OCI-LY1 (cell line): ENCODE data around the gene USP15.

ENCODE experiments used
- H2AFZ ChIP-seq: fragments of 200-600 bp; sonication (generic), shearing (Covaris generic); 2 replicates; pipeline ENCODE4 v1.6.0; 2014; ENCODE audit warnings: antibody characterized with exemption, mild to moderate bottlenecking, low read length
- H3F3A ChIP-seq: fragments of 200-600 bp; sonication (generic), shearing (Covaris generic); 2 replicates; pipeline ENCODE4 v1.6.0; 2014; ENCODE audit warnings: mild to moderate bottlenecking, antibody characterized with exemption, low read length, moderate library complexity; ENCODE audit not compliant: insufficient read depth
- H3K27ac ChIP-seq: fragments of 200-600 bp; sonication (generic); 2 replicates; pipeline ENCODE4 v1.5.1; 2014; ENCODE audit warnings: low read length, mixed run types, mild to moderate bottlenecking, low read depth; ENCODE audit not compliant: poor library complexity, severe bottlenecking
- H3K27me3 ChIP-seq: fragments of 200-600 bp; sonication (generic); 2 replicates; pipeline ENCODE4 v1.6.0; 2014; ENCODE audit warnings: antibody characterized with exemption, mild to moderate bottlenecking, low read length, moderate library complexity; ENCODE audit not compliant: insufficient read depth
- H3K36me3 ChIP-seq: fragments of 200-600 bp; sonication (generic); 2 replicates; pipeline ENCODE4 v1.6.1; 2014; ENCODE audit warnings: mild to moderate bottlenecking, antibody characterized with exemption, low read length, moderate library complexity, mixed read lengths; ENCODE audit not compliant: insufficient read depth
- H3K4me1 ChIP-seq: fragments of 200-600 bp; sonication (generic); 2 replicates; pipeline ENCODE4 v1.5.1; 2014; ENCODE audit warnings: mild to moderate bottlenecking, low read length, moderate library complexity; ENCODE audit not compliant: insufficient read depth, severe bottlenecking
- H3K4me2 ChIP-seq: fragments of 200-600 bp; sonication (generic), shearing (Covaris generic); 2 replicates; pipeline ENCODE4 v1.6.1; 2014; ENCODE audit warnings: low read length
- H3K4me3 ChIP-seq: fragments of 200-600 bp; sonication (generic); 2 replicates; pipeline ENCODE4 v1.5.1; 2014; ENCODE audit warnings: low read length, low read depth, mild to moderate bottlenecking, mixed read lengths; ENCODE audit not compliant: poor library complexity, severe bottlenecking
- H3K79me2 ChIP-seq: fragments of 200-600 bp; shearing (Covaris generic); 2 replicates; pipeline ENCODE4 v1.6.1; 2016; ENCODE audit warnings: mixed run types, low read length, mixed read lengths; ENCODE audit not compliant: insufficient read depth
- H3K9ac ChIP-seq: fragments of 200-600 bp; sonication (generic), shearing (Covaris generic); 2 replicates; pipeline ENCODE4 v1.6.1; 2014; ENCODE audit warnings: mild to moderate bottlenecking, low read length, mixed read lengths
- H3K9me2 ChIP-seq: fragments of 200-600 bp; sonication (generic), shearing (Covaris generic); 2 replicates; pipeline ENCODE4 v1.6.1; 2014; ENCODE audit warnings: low read depth, mild to moderate bottlenecking, low read length, mixed read lengths
- H3K9me3 ChIP-seq: fragments of 200-600 bp; shearing (Covaris generic); 2 replicates; pipeline ENCODE4 v1.6.1; 2014; ENCODE audit warnings: low read length, mixed read lengths
- H4K20me1 ChIP-seq: fragments of 200-600 bp; sonication (generic), shearing (Covaris generic); 2 replicates; pipeline ENCODE4 v1.6.0; 2016; ENCODE audit warnings: mild to moderate bottlenecking, low read length; ENCODE audit not compliant: insufficient read depth
- CTCF ChIP-seq: fragments of 200-600 bp; sonication (generic), shearing (Covaris generic); IDR thresholded peaks from 2 replicates; pipeline ENCODE4 v1.5.1; 2017; ENCODE audit warnings: mild to moderate bottlenecking, antibody characterized with exemption, low read length, moderate library complexity, mixed read lengths
- EZH2 ChIP-seq: fragments of 200-600 bp; sonication (generic), shearing (Covaris generic); IDR thresholded peaks from 2 replicates; pipeline ENCODE4 v1.8.0; 2017; ENCODE audit warnings: borderline replicate concordance, mixed run types, mild to moderate bottlenecking, antibody characterized with exemption, low read length, moderate library complexity, mixed read lengths

The USP15 gene

DNA sequence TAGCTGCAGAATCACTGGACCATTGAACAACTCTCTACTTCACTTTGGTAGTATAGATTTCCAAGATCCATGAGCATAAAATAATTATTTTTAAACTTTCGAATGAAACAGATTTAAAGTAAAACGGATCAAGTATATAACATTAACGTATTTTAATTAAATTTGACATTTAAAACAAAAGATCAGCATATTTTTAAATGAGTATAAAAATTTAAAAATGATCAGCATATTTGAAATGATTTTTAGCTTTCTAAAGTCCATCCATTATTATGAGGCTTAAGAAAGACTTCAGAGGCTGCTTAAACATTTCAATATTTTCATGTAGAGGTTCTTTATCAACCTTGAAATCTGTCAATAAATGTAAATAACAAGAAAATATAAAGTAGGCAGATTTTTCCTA, 5.2 kb upstream of the USP15 start:
- TF ChIP-seq CTCF (no peak), EZH2 (no peak)
- Histone ChIP-seq H3K27me3 (no peaks in the 10 kb centered on the region), H3K4me2 (no peak overlapping the region)

GRCh38 chr12:62256408-62257096, 3.7 kb upstream of the USP15 start:
- no peak overlapping the region for H3K4me2 ChIP-seq
- no peaks in the 10 kb centered on the region for H4K20me1 ChIP-seq
- no peaks in the 10 kb centered on the region for H3K9me3 ChIP-seq
- no peaks in the 10 kb centered on the region for H3K9me2 ChIP-seq
- no peaks in the 10 kb centered on the region for H3K36me3 ChIP-seq
- no peak overlapping the region for H3K4me3 ChIP-seq
- no peak overlapping the region for H2AFZ ChIP-seq
- H3K27ac ChIP-seq, result no peak overlapping the region
- H3K4me1 ChIP-seq, result peaks cover 20% of the 10 kb centered on the region
- H3K9ac ChIP-seq, result no peak overlapping the region
- TF ChIP-seq EZH2 (no peak), CTCF (no peak)
- peaks cover 10% of the 10 kb centered on the region for H3K79me2 ChIP-seq
- H3F3A ChIP-seq, result no peaks in the 10 kb centered on the region
- no peaks in the 10 kb centered on the region for H3K27me3 ChIP-seq

More for the DNA sequence above, 5.2 kb upstream of the USP15 start:
- no peaks in the 10 kb centered on the region for H3F3A ChIP-seq
- no peaks in the 10 kb centered on the region for H3K9me2 ChIP-seq
- H3K27ac ChIP-seq, result no peak overlapping the region
- H3K9me3 ChIP-seq, result no peaks in the 10 kb centered on the region
- H3K36me3 ChIP-seq, result no peaks in the 10 kb centered on the region
- no peak overlapping the region for H2AFZ ChIP-seq
- no peaks in the 10 kb centered on the region for H4K20me1 ChIP-seq
- peaks cover 14% of the 10 kb centered on the region for H3K4me1 ChIP-seq
- H3K9ac ChIP-seq, result no peak overlapping the region
- no peak overlapping the region for H3K4me3 ChIP-seq
- no peaks in the 10 kb centered on the region for H3K79me2 ChIP-seq

DNA sequence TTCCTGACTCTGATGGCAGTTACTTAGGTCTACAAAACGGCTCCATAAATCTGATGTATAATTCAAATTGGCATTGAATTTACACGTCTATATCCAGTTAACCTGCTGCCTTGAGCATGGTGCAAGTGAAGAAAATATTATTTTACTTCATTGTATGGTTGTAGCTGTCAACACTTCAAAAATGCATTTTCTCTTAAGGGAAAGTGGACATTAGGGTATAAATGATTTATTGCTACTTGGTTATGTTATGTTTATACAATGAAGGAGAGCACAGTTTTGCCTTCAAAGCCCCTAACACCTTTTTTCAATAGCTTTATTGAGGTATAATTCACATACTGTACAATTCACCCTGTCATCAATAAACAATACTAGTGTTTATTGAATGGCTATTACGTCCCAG, 2.0 kb upstream of the USP15 start:
- peaks cover 37% of the 10 kb centered on the region for H3K4me1 ChIP-seq
- no peak overlapping the region for H3K27ac ChIP-seq
- no peaks in the 10 kb centered on the region for H3K9me2 ChIP-seq
- no peaks in the 10 kb centered on the region for H3F3A ChIP-seq
- H3K79me2 ChIP-seq, result peaks cover 27% of the 10 kb centered on the region
- H3K27me3 ChIP-seq, result no peaks in the 10 kb centered on the region
- no peaks in the 10 kb centered on the region for H3K9me3 ChIP-seq
- TF ChIP-seq CTCF (no peak), EZH2 (no peak)
- no peak overlapping the region for H3K4me3 ChIP-seq
- H3K9ac ChIP-seq, result no peak overlapping the region
- no peaks in the 10 kb centered on the region for H4K20me1 ChIP-seq
- H3K4me2 ChIP-seq, result no peak overlapping the region
- H3K36me3 ChIP-seq, result no peaks in the 10 kb centered on the region
- no peak overlapping the region for H2AFZ ChIP-seq
